Measurements from ENCODE around the gene STAT3. TPM values are rescaled to one million over a fixed set of nuclear protein-coding genes. Genes with fewer than 3 reads are reported as not detected.

STAT3 gene
- total and polyA plus RNA-seq, 2 donors from 2014 or later: 55.6 to 327 TPM

DNA sequence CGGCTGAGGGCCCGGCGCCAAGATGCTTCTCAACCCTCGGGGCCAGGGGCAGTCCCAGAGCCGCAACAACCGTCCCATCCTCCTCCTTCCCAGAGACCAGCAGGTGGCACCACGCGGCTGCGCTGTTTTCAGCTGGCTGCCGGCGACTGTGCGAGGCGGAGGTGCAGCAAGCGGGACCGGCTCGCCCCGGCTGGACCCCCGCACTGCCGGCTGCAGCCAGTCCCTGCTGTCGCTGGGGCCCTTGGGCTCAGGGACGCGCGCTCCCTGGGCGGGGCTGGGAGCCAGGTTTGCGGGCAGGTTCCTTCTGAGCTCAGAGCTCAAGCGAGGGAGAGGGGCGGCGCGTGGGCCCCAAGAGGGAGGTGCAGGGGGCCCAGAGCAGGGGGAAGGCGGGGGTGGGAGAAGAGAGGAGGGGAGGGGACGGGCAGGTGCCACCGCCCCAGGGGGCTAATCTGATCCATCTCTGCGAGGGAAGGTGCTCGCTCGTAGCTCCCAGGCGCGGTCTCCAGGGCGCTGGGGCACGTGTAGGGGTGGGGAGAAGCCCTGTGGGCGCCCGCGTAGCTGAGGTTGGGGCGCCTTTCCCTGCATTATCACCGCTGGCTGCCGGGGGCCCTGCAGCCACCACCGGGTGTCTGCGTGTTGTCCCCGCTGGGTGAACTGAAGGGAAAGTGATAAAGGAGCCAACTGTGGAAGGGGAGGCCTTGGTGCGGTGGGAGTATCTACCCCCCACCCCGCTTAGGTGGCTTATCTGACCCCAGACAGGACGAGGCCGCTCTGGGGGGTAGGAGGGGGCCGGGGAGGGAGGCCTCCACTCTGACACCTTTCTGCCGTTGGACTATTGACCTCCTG, 75.7 kb downstream of the STAT3 start:
- Histone ChIP-seq H3K27ac (ENCODE audit: low read depth in 2 of 2, low read length in 2 of 2) (peak overlapping the region; percentile 93 to 95), H3K4me1 (ENCODE audit: control insufficient read depth in 2 of 3, insufficient read depth in 2 of 3, low read depth in 1 of 3, low read length in 3 of 3) (peaks cover 7 to 32% (median 22%) of the 10 kb centered on the region in 3 donors), H3K9ac (ENCODE audit: low read length in 3 of 3) (peak overlapping the region in 1 of 3 donors; percentile 71), H3K27me3 (ENCODE audit: control insufficient read depth, insufficient read depth, low read length) (no peaks in the 10 kb centered on the region), H3K9me3 (ENCODE audit: control insufficient read depth in 2 of 3, insufficient read depth in 1 of 3, low read length in 3 of 3) (no peaks in the 10 kb centered on the region), H3K4me3 (ENCODE audit: low read length in 3 of 3) (peak overlapping the region in 1 of 3 donors; percentile 31), H3K36me3 (ENCODE audit: control insufficient read depth in 2 of 3, insufficient read depth in 3 of 3, low read length in 3 of 3) (peaks cover 0 to 32% (median 19%) of the 10 kb centered on the region in 3 donors)
- DNase-seq (peak; percentile 92 to 96 (median 95)), FAIRE-seq (no peak)
- TF ChIP-seq, protein P1, sequence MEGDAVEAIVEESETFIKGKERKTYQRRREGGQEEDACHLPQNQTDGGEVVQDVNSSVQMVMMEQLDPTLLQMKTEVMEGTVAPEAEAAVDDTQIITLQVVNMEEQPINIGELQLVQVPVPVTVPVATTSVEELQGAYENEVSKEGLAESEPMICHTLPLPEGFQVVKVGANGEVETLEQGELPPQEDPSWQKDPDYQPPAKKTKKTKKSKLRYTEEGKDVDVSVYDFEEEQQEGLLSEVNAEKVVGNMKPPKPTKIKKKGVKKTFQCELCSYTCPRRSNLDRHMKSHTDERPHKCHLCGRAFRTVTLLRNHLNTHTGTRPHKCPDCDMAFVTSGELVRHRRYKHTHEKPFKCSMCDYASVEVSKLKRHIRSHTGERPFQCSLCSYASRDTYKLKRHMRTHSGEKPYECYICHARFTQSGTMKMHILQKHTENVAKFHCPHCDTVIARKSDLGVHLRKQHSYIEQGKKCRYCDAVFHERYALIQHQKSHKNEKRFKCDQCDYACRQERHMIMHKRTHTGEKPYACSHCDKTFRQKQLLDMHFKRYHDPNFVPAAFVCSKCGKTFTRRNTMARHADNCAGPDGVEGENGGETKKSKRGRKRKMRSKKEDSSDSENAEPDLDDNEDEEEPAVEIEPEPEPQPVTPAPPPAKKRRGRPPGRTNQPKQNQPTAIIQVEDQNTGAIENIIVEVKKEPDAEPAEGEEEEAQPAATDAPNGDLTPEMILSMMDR (IDR thresholded peaks at IDR 0.05; ENCODE audit: borderline replicate concordance, extremely low read depth, insufficient read depth): peak; percentile 65
- intact Hi-C loops (cut with DNase I): no loop called here

DNA sequence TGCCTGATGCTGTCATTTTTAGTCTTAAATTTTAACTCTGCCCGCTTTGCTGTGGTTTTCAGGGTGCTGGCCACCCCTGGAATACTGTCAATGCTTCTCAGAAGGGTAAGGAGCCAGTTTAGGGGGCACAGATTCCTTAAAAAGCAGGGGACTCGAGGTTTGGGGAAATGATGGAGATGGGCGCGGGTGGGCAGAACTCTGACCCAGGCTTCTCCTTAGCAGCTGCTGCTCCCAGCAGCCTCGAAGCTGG, 76.3 kb downstream of the STAT3 start:
- FAIRE-seq: no peak
- peak overlapping the region in 2 of 3 donors; percentile 39 to 71 for H3K9ac ChIP-seq (ENCODE audit: low read length in 3 of 3)
- peak overlapping the region in 1 of 3 donors; percentile 25 for H3K4me3 ChIP-seq (ENCODE audit: low read length in 3 of 3)
- H3K9me3 ChIP-seq (ENCODE audit: control insufficient read depth in 2 of 3, insufficient read depth in 1 of 3, low read length in 3 of 3): no peaks in the 10 kb centered on the region
- DNase-seq: no peak
- intact Hi-C loops (cut with DNase I): no loop called here
- H3K36me3 ChIP-seq (ENCODE audit: control insufficient read depth in 2 of 3, insufficient read depth in 3 of 3, low read length in 3 of 3): peaks cover 0 to 34% (median 18%) of the 10 kb centered on the region in 3 donors
- no peaks in the 10 kb centered on the region for H3K27me3 ChIP-seq (ENCODE audit: control insufficient read depth, insufficient read depth, low read length)
- peak overlapping the region; percentile 93 to 95 for H3K27ac ChIP-seq (ENCODE audit: low read depth in 2 of 2, low read length in 2 of 2)
- TF ChIP-seq, protein P1 (IDR thresholded peaks at IDR 0.05; ENCODE audit: borderline replicate concordance, extremely low read depth, insufficient read depth): no peak
- H3K4me1 ChIP-seq (ENCODE audit: control insufficient read depth in 2 of 3, insufficient read depth in 2 of 3, low read depth in 1 of 3, low read length in 3 of 3): peaks cover 7 to 31% (median 20%) of the 10 kb centered on the region in 3 donors

DNA sequence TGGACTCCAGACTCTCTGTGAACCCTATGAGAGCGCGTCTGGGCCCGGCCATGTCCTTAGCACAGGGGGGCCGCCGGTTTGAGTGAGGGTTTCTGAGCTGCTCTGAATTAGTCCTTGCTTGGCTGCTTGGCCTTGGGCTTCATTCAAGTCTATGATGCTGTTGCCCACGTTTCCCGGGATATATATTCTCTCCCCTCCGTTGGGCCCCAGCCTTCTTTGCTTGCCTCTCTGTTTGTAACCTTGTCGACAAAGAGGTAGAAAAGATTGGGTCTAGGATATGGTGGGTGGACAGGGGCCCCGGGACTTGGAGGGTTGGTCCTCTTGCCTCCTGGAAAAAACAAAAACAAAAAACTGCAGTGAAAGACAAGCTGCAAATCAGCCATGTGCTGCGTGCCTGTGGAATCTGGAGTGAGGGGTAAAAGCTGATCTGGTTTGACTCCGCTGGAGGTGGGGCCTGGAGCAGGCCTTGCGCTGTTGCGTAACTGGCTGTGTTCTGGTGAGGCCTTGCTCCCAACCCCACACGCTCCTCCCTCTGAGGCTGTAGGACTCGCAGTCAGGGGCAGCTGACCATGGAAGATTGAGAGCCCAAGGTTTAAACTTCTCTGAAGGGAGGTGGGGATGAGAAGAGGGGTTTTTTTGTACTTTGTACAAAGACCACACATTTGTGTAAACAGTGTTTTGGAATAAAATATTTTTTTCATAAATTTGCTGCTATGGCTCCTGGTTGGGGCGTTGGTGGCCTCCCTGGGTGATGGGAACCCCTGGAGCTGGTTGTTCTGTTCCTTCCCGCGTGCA, 76.8 kb downstream of the STAT3 start:
- Histone ChIP-seq H3K9ac (ENCODE audit: low read length in 3 of 3) (peak overlapping the region in 1 of 3 donors; percentile 71), H3K4me3 (ENCODE audit: low read length in 3 of 3) (peak overlapping the region in 1 of 3 donors; percentile 25), H3K27me3 (ENCODE audit: control insufficient read depth, insufficient read depth, low read length) (no peaks in the 10 kb centered on the region), H3K27ac (ENCODE audit: low read depth in 2 of 2, low read length in 2 of 2) (peak overlapping the region; percentile 93 to 95), H3K36me3 (ENCODE audit: control insufficient read depth in 2 of 3, insufficient read depth in 3 of 3, low read length in 3 of 3) (peaks cover 0 to 32% (median 16%) of the 10 kb centered on the region in 3 donors), H3K9me3 (ENCODE audit: control insufficient read depth in 2 of 3, insufficient read depth in 1 of 3, low read length in 3 of 3) (no peaks in the 10 kb centered on the region), H3K4me1 (ENCODE audit: control insufficient read depth in 2 of 3, insufficient read depth in 2 of 3, low read depth in 1 of 3, low read length in 3 of 3) (peaks cover 7 to 31% (median 16%) of the 10 kb centered on the region in 3 donors)
- peak; percentile 91 to 97 (median 95) for DNase-seq
- intact Hi-C loops (cut with DNase I): no loop called here
- peak; percentile 70 for FAIRE-seq
- TF ChIP-seq, protein P1 (IDR thresholded peaks at IDR 0.05; ENCODE audit: borderline replicate concordance, extremely low read depth, insufficient read depth): no peak

Data from kidney (tissue), 14 donors.